Gastrocnemius medialis (tissue), 4 donors: Measurements from ENCODE around the gene MKKS. TPM values are rescaled to one million over a fixed set of nuclear protein-coding genes. Genes with fewer than 3 reads are reported as not detected.

Source experiments
- ATAC-seq, 2 donors: fragments of 150-250 bp; one replicate each; pipeline ENCODE4 v1.9.1; 2016
- DNase-seq, 2 donors: peaks; one replicate each; pipeline ENCODE4 v3.0.0-alpha.2; 2019
- H3K27ac ChIP-seq, 4 donors: fragments of 200-600 bp; sonication (generic); 1 replicate in 1 of 4; 2 replicates in 3 of 4; pipeline ENCODE4 v1.5.1; 2016 to 2018; ENCODE audit warnings: mild to moderate bottlenecking in 2 of 4, moderate library complexity in 1 of 4
- H3K27me3 ChIP-seq, 3 donors: fragments of 200-600 bp; sonication (generic) in 2 of 3; 1 replicate in 1 of 3; 2 replicates in 2 of 3; pipeline versions ENCODE4 v1.5.1 to v1.6.0; 2016 to 2019; ENCODE audit warnings: mild to moderate bottlenecking in 1 of 3, moderate library complexity in 1 of 3
- H3K36me3 ChIP-seq, 2 donors: fragments of 200-600 bp; sonication (generic) in 1 of 2; one replicate each; pipeline ENCODE4 v1.5.1; 2017 to 2018
- H3K4me1 ChIP-seq, 2 donors: fragments of 200-600 bp; sonication (generic) in 1 of 2; one replicate each; pipeline ENCODE4 v1.5.1; 2016 to 2017; ENCODE audit warnings: mild to moderate bottlenecking in 2 of 2
- H3K4me3 ChIP-seq, 4 donors: fragments of 200-600 bp; sonication (generic) in 3 of 4; 1 replicate in 1 of 4; 2 replicates in 3 of 4; pipeline ENCODE4 v1.5.1; 2016 to 2019; ENCODE audit warnings: mild to moderate bottlenecking in 2 of 4
- H3K9me3 ChIP-seq, 3 donors: fragments of 200-600 bp; sonication (generic) in 2 of 3; 1 replicate in 1 of 3; 2 replicates in 2 of 3; pipeline ENCODE4 v1.5.1; 2016 to 2019
- POLR2A ChIP-seq, 2 donors: fragments of 450-650 bp; IDR thresholded peaks; one replicate each; pipeline ENCODE4 v1.6.1; 2017; ENCODE audit warnings: antibody characterized with exemption in 2 of 2, mild to moderate bottlenecking in 2 of 2, moderate library complexity in 2 of 2
- in situ Hi-C, 4 donors: fragments of 200-750 bp; cut with MboI; loops; one replicate each; pipeline versions ENCODE4 v1.15.0 to v1.8.0; 2017; ENCODE audit warnings: low sequenced_read_pairs in 4 of 4
- intact Hi-C: fragments of 100-400 bp; cut with DNase I; formaldehyde crosslinking; loops from one replicate; pipeline ENCODE4 v1.15.1; 2023; ENCODE audit warnings: low total_unique reads
- total RNA-seq, 4 donors: library from RNA; depleted of rRNA; stranded (reverse); fragments of >200 nt; gene quantifications; one replicate each; pipeline versions ENCODE4 v1.1.0 to v1.2.3, GENCODE V29; 2016
- TF ChIP-seq, protein P1 (sequence below), 5 experiments: fragments of 450-650 bp in 3 of 5; fragments of 200-600 bp in 2 of 5; sonication (generic) in 2 of 5; IDR thresholded peaks in 4 of 5; conservative IDR thresholded peaks in 1 of 5; 1 replicate in 4 of 5; 2 replicates in 1 of 5; pipeline ENCODE4 v1.5.1; 2016 to 2019; ENCODE audit warnings: antibody characterized with exemption in 5 of 5, mild to moderate bottlenecking in 3 of 5, moderate library complexity in 3 of 5

The MKKS gene
- total RNA-seq, 4 donors from 2014 or later, result 8.1 to 15.2 (median 14.6) TPM

DNA sequence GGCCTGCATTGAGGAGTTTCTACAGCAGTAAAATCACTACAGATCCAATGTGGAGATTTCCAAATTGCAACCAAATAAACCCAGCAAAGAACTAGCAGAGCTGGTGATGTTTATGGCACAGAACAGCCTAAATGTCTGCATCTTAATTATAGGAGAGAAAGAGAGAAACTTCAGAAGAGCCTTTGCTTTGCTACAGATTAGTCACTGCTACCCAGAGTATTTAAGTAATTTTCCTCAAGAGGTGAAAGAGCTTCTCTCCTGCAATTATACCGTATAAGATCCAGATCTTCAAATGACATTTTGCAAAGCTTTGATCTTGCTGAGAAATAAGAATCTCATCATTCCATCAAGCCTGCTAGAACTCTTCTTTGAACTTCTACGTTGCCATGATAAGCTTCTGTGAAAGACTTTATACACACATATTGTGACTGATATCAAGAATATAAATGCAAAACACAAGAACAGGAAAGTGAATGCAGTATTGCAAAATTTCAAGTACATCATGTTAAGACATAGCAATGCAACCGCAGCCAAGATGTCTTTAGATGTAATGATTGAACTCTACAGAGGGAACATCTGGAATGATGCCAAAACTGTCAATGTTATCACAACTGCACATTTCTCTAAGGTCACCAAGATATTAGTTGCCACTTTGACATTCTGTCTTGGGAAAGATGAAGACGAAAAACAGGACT, 48.0 kb downstream of the MKKS start:
- intact Hi-C loops, result no loop called here
- ATAC-seq, result no peak

DNA sequence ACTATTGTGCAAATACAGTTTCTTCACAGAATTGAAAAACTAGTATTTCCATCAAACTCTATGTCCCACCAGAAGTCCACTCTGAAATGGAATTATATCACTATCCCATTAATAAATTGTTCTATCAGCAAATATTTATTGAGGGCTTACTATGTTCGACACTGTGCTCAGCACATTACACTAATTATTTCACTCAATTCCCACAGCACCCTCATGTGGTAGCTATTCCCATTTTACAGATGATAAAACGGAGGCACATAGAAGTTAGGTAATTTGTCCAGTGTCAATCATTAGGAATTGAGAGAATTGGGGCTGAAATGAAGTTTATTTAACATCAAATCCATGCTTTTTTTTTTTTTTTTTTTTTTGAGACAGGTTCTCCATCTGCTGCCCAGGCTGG, 52.5 kb downstream of the MKKS start:
- no peak overlapping the region for H3K27ac ChIP-seq
- DNase-seq (no peak), ATAC-seq (no peak)
- H3K9me3 ChIP-seq, result no peaks in the 10 kb centered on the region
- H3K4me1 ChIP-seq, result no peaks in the 10 kb centered on the region
- TF ChIP-seq, protein P1, sequence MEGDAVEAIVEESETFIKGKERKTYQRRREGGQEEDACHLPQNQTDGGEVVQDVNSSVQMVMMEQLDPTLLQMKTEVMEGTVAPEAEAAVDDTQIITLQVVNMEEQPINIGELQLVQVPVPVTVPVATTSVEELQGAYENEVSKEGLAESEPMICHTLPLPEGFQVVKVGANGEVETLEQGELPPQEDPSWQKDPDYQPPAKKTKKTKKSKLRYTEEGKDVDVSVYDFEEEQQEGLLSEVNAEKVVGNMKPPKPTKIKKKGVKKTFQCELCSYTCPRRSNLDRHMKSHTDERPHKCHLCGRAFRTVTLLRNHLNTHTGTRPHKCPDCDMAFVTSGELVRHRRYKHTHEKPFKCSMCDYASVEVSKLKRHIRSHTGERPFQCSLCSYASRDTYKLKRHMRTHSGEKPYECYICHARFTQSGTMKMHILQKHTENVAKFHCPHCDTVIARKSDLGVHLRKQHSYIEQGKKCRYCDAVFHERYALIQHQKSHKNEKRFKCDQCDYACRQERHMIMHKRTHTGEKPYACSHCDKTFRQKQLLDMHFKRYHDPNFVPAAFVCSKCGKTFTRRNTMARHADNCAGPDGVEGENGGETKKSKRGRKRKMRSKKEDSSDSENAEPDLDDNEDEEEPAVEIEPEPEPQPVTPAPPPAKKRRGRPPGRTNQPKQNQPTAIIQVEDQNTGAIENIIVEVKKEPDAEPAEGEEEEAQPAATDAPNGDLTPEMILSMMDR (IDR thresholded peaks at IDR 0.05 in 4 of 5, conservative IDR thresholded peaks at IDR 0.05 in 1 of 5), result no peak
- TF ChIP-seq POLR2A (IDR thresholded peaks at IDR 0.05), result no peak
- no peaks in the 10 kb centered on the region for H3K36me3 ChIP-seq
- in situ Hi-C loops (no loop called here), intact Hi-C loops (no loop called here)
- no peak overlapping the region for H3K4me3 ChIP-seq
- no peaks in the 10 kb centered on the region for H3K27me3 ChIP-seq

More for the DNA sequence above, 48.0 kb downstream of the MKKS start:
- Histone ChIP-seq H3K27me3 (no peaks in the 10 kb centered on the region), H3K4me3 (no peak overlapping the region), H3K36me3 (no peaks in the 10 kb centered on the region), H3K9me3 (no peaks in the 10 kb centered on the region), H3K27ac (no peak overlapping the region), H3K4me1 (no peaks in the 10 kb centered on the region)
- DNase-seq, result no peak
- in situ Hi-C loops, result no loop called here
- no peak for TF ChIP-seq POLR2A (IDR thresholded peaks at IDR 0.05)

DNA sequence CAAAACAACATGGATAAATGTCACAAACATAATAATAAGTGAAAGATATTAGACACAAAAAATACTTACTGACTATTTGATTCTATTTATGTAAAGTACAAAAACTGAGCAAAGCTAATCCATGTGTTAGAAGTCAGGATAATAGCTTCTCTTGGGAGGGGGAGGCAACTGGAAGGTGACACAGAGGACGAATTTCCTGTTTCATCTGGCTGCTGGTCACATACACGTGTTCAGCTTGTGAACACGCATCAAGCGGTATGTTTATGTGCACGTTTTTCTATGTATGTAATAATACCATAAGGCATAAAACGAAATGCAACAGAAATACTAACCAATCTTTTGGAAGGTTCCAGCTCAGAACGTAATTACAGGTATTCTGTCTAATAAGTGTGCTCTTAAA, 54.3 kb downstream of the MKKS start:
- Histone ChIP-seq H3K4me3 (no peak overlapping the region), H3K4me1 (no peaks in the 10 kb centered on the region), H3K27me3 (no peaks in the 10 kb centered on the region), H3K9me3 (no peaks in the 10 kb centered on the region), H3K36me3 (no peaks in the 10 kb centered on the region), H3K27ac (no peak overlapping the region)
- intact Hi-C loops (no loop called here), in situ Hi-C loops (no loop called here)
- DNase-seq (no peak), ATAC-seq (no peak)
- no peak for TF ChIP-seq POLR2A (IDR thresholded peaks at IDR 0.05)
- TF ChIP-seq, protein P1 (IDR thresholded peaks at IDR 0.05 in 4 of 5, conservative IDR thresholded peaks at IDR 0.05 in 1 of 5), result no peak

DNA sequence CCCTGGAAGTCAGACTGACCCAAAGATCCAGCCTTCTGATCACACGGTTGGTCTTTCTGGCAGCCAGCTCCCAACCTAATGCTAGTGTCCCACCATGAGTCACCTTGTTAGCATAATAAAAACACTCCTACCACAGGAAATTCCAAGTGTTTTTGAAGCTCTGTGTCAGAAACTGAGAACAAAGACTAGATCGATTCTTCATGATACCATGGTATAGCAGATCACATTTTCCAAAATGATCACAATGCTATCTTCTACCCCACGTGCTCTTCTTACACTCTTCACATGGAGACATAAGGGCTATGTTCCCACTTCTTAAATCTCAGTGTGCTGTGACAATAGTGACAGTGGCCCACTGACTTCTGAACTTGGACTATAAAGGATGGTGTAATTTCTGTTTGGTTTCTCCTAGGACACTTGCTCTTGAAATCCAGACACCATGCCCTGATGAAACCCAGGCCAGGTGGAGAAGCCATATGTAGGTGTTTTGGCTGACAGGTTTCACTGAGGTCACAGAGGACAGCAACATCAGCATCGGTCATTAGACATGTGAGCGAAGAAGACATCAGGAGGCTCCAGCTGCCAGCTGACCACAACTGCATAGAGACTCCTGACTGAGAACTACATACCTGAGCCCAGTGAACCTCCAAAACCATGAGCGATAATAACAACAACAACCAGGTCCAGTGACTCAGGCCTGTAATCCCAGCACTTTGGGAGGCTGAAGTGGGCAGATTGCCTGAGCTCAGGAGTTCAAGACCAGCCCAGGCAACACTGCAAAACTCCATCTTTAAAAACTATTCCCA, 57.5 kb downstream of the MKKS start:
- in situ Hi-C loops (no loop called here), intact Hi-C loops (no loop called here)
- TF ChIP-seq, protein P1 (IDR thresholded peaks at IDR 0.05 in 4 of 5, conservative IDR thresholded peaks at IDR 0.05 in 1 of 5), result no peak
- TF ChIP-seq POLR2A (IDR thresholded peaks at IDR 0.05), result no peak
- Histone ChIP-seq H3K27ac (no peak overlapping the region), H3K4me1 (no peaks in the 10 kb centered on the region), H3K36me3 (no peaks in the 10 kb centered on the region), H3K4me3 (no peak overlapping the region), H3K9me3 (no peaks in the 10 kb centered on the region), H3K27me3 (no peaks in the 10 kb centered on the region)
- DNase-seq (no peak), ATAC-seq (no peak)

DNA sequence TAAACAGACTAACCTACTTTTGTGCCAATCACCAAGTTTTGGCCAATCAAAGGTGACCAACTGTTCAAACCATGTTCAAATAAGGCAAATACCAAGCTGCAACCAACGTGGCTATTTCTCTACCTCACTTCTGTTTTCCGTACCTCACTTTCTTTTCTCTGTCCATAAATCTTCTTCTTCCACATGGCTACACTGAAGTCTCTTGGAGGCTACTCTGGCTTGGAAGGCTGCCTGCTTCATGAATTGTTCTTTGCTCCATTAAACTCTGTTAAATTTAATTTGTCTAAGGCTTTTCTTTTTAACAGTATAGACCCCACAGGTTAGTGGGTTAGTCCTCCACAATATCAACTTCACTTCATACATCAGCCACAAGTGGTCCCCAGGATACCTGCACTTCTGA, 58.8 kb downstream of the MKKS start:
- Histone ChIP-seq H3K36me3 (no peaks in the 10 kb centered on the region), H3K4me1 (no peaks in the 10 kb centered on the region), H3K9me3 (no peaks in the 10 kb centered on the region), H3K27ac (no peak overlapping the region), H3K27me3 (no peaks in the 10 kb centered on the region), H3K4me3 (no peak overlapping the region)
- intact Hi-C loops (no loop called here), in situ Hi-C loops (no loop called here)
- DNase-seq, result no peak
- TF ChIP-seq POLR2A (IDR thresholded peaks at IDR 0.05), result no peak
- TF ChIP-seq, protein P1 (IDR thresholded peaks at IDR 0.05 in 4 of 5, conservative IDR thresholded peaks at IDR 0.05 in 1 of 5), result no peak
- ATAC-seq, result no peak
